ENCODE results near the gene ZCCHC24.

ZCCHC24 gene

DNA sequence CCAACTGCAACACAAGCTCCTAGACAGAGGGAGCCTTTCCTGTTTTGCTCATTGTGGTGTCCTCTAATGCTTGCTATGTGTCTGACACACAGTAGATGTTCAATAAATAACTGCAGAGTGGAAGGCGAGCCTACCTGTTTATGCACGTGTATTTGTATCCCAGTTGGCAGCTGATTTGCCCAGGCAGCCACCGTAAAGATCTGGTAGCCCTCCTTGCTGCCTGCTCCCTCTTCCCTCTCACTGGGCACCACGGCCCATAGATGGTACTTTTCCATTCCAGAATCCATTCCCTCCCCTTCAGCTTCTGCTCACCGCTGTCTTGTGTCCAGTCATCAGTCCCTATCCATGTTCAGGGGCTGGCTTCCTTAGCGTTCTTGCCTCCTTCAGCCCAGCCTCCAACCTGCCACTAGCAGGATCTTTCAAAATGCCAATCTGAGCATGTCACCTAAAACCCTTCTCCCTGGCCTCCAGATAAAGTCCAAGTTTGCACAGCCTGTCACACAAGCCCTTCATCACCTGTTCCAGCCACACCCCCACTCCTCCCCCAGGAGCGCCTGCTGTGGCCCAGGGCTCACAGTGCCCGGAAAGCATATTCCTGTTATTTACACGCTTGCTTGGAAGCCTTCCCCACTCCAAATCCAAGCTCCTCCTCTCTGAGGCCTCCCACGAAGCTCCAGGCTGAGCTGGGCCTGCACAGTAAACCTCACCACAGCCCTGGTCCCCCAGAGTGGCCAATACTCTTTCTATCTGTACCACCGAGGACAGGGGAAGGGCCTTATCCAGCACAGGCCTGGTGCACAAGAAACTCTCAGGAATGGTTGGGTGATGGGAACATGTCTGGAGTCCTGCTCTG is 21.0 kb downstream of the ZCCHC24 start:
- FAIRE-seq (no peak), DNase-seq (ENCODE audit: insufficient read length) (no peak)
- no peak for TF ChIP-seq POLR2A (IDR thresholded peaks at IDR 0.05; ENCODE audit: low read depth, low read length)
- no peak for TF ChIP-seq POLR2AphosphoS5 (IDR thresholded peaks at IDR 0.05; ENCODE audit: low read depth, low read length)
- no peak for TF ChIP-seq TAF1 (IDR thresholded peaks at IDR 0.05; ENCODE audit: borderline replicate concordance, low read depth, low read length)

DNA sequence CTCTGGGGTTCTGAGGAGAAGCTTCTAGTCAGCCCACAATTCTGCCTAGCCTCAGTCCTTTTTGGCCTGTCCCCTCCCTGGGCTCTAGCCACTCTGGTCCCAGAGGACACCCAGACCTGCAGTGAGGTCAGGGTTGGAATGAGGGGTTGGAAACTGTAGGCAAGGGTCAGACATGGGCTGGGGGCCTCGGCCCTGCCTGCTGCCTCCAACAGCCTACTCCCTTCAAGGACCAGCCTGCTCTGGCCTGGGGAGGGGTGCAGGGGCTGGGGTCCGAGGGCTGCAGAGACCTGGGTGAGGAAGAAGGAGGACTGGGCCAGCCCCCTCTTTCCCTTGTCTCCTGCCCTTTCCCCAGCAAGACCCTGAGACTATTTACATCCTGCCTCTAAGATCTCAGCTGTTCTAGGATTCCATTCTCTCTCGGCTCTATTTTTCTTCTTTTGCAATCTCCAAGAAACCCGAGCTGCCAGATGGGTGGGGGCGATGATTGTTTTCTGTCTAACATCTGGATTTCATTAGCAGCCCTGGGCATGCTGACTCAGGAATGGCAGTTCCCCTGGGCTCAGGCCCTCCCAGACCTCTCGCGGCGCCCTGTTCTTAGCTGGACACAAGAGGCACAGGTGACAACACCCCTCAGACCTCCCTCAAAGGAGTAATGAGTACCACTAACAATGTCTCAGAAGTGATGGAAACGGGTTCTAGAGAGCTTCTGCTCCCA is 23.1 kb downstream of the ZCCHC24 start:
- FAIRE-seq (no peak), DNase-seq (ENCODE audit: insufficient read length) (no peak)
- no peak for TF ChIP-seq POLR2AphosphoS5 (IDR thresholded peaks at IDR 0.05; ENCODE audit: low read depth, low read length)
- TF ChIP-seq TAF1 (IDR thresholded peaks at IDR 0.05; ENCODE audit: borderline replicate concordance, low read depth, low read length), result no peak
- no peak for TF ChIP-seq POLR2A (IDR thresholded peaks at IDR 0.05; ENCODE audit: low read depth, low read length)

DNA sequence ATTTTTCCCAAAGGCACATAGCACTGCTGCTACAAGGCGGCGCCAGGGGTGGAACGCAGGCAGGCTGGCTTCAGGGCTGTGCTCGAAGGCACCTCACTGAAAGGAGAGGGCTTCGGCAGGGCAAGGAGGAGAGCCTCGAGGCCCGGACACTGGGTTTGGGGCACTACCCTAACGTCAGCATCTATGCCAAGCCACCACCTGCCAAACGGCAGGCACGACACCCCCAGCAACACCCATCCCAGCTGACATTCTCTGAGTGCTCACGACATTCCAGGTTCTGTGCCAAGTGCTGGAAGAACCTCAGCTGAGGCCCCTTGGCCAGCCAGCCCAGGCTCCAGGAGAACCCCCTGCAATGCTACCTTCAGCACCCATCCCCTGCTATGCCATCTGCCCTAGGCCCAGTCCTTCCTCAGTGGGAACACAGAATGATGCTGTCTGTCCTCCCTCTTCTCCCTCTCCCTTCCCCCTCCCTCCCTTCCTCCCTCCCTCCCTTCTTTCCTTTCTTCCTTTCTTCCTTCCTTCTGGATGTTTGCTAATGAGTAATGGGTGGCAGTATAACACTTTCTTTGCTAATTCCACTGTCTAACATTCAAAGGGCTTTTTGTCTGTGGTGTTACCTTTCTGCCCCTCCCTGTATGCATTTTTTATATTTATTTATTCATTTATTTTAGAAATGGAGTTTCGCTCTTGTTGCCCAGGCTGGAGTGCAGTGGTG is 24.3 kb downstream of the ZCCHC24 start:
- no peak for FAIRE-seq
- no peak for DNase-seq (ENCODE audit: insufficient read length)
- no peak for TF ChIP-seq POLR2A (IDR thresholded peaks at IDR 0.05; ENCODE audit: low read depth, low read length)
- TF ChIP-seq POLR2AphosphoS5 (IDR thresholded peaks at IDR 0.05; ENCODE audit: low read depth, low read length), result no peak

DNA sequence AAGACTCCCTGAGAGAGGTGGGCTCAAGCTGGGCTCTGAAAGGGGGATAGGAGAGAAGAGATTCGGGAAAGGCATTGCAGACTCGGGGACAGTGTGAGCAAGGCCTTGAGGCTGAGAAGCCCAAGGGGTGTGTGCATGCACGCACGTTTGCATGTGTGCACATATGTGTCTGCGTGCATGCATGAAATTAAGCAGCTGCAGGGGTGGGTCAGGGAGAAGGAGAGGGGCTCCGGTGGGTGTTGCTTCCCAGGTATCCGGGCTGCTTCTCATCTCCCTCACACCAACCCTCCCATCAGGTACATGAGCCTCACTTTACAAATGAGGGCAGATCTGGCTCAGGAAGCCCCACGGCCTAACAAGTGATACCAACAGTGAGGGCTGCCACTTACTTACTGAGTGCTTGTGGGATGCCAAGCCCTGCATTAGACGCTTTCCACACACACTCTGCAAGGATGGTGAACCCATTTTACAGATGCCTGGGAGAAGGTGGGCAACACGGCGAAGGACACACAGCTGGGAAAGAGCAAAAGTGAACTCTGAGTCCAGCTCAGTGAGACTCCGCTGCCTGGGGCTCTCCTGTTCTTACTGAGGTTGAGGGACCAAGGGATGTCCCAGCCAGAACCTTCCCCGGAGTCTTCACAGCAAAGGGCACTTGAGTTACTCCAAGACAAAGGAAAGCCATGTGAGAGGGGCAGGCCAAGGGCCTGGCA is 26.4 kb downstream of the ZCCHC24 start:
- TF ChIP-seq POLR2A (IDR thresholded peaks at IDR 0.05; ENCODE audit: low read depth, low read length), result no peak
- TF ChIP-seq POLR2AphosphoS5 (IDR thresholded peaks at IDR 0.05; ENCODE audit: low read depth, low read length), result no peak
- no peak for TF ChIP-seq TAF1 (IDR thresholded peaks at IDR 0.05; ENCODE audit: borderline replicate concordance, low read depth, low read length)
- DNase-seq (ENCODE audit: insufficient read length) (no peak), FAIRE-seq (no peak)

DNA sequence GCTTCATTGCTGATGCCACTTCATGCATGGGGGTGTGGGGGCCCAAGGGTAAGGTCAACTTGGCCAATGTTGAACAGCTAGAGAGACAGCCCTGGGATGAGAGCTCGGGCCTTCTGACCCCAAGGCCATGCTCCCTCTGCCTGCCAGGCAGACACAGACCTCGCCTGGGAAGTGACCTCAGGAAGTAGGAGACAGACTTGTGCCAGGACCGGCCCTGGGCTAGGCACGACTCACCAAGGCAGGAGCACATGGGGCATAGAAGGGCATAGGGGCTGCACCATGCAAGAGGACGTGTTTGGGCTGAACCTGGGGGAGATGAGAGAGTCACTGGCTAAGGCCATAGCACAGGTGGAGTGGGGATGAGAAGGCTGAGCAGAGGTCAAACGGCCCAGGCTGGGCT is 27.1 kb downstream of the ZCCHC24 start:
- no peak for DNase-seq (ENCODE audit: insufficient read length)
- FAIRE-seq, result no peak
- TF ChIP-seq POLR2A (IDR thresholded peaks at IDR 0.05; ENCODE audit: low read depth, low read length) (no peak), POLR2AphosphoS5 (IDR thresholded peaks at IDR 0.05; ENCODE audit: low read depth, low read length) (no peak), TAF1 (IDR thresholded peaks at IDR 0.05; ENCODE audit: borderline replicate concordance, low read depth, low read length) (no peak)

DNA sequence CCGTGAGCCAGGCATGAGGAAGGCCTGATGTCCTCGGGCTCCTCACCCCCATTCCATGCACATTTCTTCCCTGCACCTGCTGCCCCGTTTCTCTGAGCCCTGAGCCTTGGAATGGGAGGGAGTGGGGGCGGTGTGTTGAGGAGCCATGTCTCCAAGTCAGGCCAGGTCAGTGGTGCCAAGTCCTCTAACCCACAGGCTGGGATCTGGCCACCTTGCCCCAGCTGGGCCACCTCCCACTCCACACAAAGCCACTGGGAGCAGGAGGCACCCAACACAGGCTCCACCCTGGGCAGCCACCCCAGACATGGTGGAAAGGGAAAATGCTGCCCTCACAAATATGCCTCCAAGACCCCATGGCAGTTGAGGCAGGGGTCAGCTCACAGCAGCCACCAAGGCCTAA is 27.7 kb downstream of the ZCCHC24 start:
- DNase-seq (ENCODE audit: insufficient read length) (no peak), FAIRE-seq (no peak)
- no peak for TF ChIP-seq TAF1 (IDR thresholded peaks at IDR 0.05; ENCODE audit: borderline replicate concordance, low read depth, low read length)

DNA sequence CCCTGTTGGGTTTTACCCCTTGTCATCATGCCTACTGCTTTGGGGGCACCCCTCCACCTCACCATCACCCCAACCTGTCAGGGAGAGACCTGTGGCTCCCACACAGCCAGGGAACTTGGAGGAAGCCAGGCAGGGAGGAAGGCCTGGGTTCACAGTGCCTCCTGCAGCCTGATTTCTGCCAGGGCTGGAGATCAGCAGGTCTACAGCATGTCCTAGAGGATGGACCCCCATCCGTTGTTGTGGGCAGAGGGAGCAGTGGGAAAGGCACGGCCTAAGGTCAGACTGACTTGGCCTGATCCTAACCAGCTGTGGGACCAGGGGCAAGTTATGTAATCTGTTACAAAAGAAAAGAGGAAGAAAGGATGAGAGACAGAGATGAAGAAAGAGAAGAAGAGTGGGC is 28.2 kb downstream of the ZCCHC24 start:
- no peak for FAIRE-seq
- no peak for DNase-seq (ENCODE audit: insufficient read length)
- no peak for TF ChIP-seq TAF1 (IDR thresholded peaks at IDR 0.05; ENCODE audit: borderline replicate concordance, low read depth, low read length)
- no peak for TF ChIP-seq POLR2A (IDR thresholded peaks at IDR 0.05; ENCODE audit: low read depth, low read length)

DNA sequence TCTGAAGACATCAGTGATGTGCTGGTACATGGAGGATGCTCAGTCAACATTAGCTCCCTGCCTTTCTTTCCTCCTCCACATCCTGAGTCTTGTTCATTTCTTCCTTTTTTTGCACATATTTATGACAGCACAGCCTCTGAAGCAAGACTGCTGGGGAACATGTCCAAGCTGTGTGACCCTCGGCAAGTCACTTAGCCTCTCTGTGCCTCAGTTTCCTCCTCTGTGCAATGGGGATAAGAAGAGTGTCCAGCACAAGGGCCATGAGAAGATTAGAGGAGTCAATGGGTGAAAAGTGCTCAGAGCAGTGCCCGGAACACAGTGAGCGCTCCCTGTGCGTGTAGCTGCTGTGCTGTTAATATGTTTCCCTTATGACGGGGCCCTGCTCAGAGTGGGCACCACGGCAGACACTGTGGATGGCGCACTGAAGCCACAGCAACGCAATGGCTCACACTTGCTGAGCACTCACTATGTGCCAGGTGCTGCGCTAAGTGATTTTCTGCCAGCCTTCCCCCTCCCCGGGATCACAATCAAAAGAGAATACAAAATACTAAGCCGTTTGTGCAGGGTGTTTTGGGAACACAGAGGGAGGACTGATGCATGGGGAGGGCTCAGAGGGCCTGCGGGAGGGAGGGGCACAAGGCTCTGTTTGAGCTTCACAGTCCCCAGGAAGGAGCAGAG is 28.7 kb downstream of the ZCCHC24 start:
- FAIRE-seq, result no peak
- no peak for TF ChIP-seq POLR2A (IDR thresholded peaks at IDR 0.05; ENCODE audit: low read depth, low read length)
- no peak for TF ChIP-seq TAF1 (IDR thresholded peaks at IDR 0.05; ENCODE audit: borderline replicate concordance, low read depth, low read length)
- no peak for TF ChIP-seq POLR2AphosphoS5 (IDR thresholded peaks at IDR 0.05; ENCODE audit: low read depth, low read length)

DNA sequence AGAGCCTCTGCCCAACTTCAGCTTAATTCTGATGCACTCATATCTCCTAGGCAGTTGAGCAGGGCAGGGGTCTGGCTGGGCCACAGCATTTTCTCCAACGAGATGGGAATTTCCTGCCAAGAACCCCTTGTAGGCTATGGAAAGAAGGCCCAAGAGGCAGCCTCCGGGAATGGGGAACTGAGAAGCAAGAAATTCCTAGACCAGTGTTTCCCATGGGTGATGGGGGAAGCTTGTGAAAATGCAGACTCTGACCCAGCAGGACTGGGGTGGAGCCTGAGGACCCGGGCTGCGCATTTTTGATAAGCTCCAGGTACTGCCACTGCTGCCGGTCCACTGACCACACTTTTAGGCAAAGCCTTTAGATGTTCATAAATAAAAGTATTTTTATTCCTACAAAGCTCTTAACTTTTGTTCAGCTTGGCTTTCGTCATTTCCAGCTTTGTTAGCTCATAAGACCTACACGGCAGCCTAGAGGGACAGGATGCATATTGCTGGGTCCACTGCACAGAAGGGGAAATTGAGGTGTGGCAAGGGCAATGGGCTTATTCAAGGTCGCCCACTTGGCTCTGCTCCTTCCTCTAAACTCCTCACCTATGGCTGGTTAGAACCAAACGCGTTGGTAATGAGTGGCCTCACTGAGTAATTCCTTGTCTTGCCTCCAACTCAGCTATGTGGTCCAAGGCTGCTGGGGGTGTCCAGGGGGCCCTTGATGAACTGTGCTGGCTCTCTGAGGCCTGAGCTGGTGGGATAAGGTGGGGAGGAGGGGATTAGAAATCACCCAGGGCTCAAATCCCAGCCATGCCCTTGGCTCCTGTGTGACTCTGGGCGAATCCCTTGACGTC is 29.5 kb downstream of the ZCCHC24 start:
- TF ChIP-seq TAF1 (IDR thresholded peaks at IDR 0.05; ENCODE audit: borderline replicate concordance, low read depth, low read length), result no peak
- no peak for DNase-seq (ENCODE audit: insufficient read length)
- FAIRE-seq, result no peak

More for the DNA sequence above, 28.7 kb downstream of the ZCCHC24 start:
- DNase-seq (ENCODE audit: insufficient read length), result no peak

DNA sequence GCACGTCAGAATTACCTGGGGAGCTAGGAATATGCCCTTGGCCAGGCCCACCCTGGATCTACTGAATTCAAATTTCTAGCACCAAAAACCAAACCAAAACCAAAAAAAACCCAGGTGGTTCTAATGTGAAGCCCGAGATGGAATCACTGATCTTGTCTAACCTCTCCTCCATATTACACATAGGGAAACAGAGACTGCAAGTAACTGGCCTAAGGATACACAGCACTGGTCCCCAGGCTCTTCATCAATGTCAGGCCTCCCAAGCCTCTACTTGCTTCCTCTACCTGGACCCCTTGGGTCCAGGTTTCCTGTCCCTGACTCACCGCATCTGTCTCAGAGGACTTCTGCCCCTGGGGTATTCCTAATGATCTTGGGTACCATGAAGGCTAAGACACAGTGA is 30.7 kb downstream of the ZCCHC24 start:
- DNase-seq (ENCODE audit: insufficient read length) (no peak), FAIRE-seq (no peak)
- no peak for TF ChIP-seq TAF1 (IDR thresholded peaks at IDR 0.05; ENCODE audit: borderline replicate concordance, low read depth, low read length)
- no peak for TF ChIP-seq POLR2A (IDR thresholded peaks at IDR 0.05; ENCODE audit: low read depth, low read length)
- no peak for TF ChIP-seq POLR2AphosphoS5 (IDR thresholded peaks at IDR 0.05; ENCODE audit: low read depth, low read length)
